GM10248 (cell line): ENCODE measurements around the gene SCUBE1.
A peak's percentile ranks its signal among the peaks of the same experiment; 100 is the strongest.

Source experiments
- CTCF ChIA-PET: fragments of 300-600 bp; sonication (Branson Sonifier 250); formaldehyde crosslinking; extraction: SDS; loops from one replicate; lab custom pipeline; 2021; ENCODE audit warnings: antibody characterized with exemption; lab: Yijun Ruan, JAX
- POLR2A ChIA-PET: fragments of 350-650 bp; sonication (Branson Sonifier 250); formaldehyde crosslinking; extraction: SDS; loops from one replicate; lab custom pipeline; 2020; ENCODE audit warnings: antibody characterized with exemption; lab: Yijun Ruan, JAX
- DNase-seq: peaks from one replicate; pipeline ENCODE4 v3.0.0; 2012; ENCODE audit errors: extremely low spot score
- TF ChIP-seq, protein P1 (sequence below): IDR thresholded peaks from 2 replicates; pipeline ENCODE4 v1.5.1; 2012; ENCODE audit warnings: mild to moderate bottlenecking, low read depth; ENCODE audit errors: extremely low read depth, missing control alignments, control extremely low read depth

The SCUBE1 gene

DNA sequence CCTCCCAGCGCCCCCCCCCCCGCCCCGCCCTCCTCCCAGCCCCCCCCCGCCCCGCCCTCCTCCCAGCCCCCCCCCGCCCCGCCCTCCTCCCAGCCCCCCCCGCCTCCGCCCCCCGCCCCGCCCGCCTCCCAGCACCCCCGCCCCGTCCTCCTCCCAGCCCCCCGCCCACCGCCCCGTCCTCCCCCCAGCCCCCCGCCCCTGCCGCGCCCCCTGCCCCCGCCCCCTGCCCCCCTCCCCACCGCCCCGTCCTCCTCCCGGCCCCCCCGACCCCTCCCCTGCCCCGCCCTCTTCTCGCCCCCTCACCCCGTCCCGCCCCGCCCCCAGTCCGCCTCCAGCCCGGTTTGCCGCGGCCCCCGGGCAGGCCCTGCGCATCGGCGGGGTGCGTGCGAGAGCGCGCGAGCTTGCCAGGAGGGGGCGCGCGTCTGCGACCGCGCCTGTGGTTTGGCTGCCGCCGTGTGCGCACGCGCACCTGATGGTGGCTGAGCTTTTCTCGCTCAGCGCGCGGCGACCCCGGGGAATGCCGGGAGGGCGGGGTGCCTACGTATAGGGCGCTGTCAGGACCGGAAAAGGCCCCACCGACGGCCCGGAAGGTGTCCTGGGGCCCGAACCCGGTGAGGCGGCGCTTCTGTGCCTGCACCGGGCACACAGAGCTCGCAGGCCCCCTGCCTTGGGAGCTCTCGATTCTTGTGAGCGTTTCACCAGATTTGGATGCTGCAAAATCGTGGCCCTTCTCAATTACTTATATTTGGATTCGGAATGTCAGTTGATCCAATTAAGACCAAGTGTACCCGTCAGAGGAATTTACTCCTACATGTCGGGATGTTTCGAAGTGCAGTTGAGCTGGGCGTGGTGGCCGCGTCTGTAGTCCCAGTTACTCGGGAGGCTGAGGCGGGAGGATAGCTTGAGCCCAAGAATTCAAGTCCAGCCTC is 155.7 kb downstream of the SCUBE1 start:
- ChIA-PET CTCF (interaction anchor here (0.7 to 1.3 kb wide), 10 partner anchors 8 to 201 kb away, joined by 3 to 5 read pairs (median 3); no protein-coding TSS in a partner anchor), POLR2A (no interaction called here)
- TF ChIP-seq, protein P1, sequence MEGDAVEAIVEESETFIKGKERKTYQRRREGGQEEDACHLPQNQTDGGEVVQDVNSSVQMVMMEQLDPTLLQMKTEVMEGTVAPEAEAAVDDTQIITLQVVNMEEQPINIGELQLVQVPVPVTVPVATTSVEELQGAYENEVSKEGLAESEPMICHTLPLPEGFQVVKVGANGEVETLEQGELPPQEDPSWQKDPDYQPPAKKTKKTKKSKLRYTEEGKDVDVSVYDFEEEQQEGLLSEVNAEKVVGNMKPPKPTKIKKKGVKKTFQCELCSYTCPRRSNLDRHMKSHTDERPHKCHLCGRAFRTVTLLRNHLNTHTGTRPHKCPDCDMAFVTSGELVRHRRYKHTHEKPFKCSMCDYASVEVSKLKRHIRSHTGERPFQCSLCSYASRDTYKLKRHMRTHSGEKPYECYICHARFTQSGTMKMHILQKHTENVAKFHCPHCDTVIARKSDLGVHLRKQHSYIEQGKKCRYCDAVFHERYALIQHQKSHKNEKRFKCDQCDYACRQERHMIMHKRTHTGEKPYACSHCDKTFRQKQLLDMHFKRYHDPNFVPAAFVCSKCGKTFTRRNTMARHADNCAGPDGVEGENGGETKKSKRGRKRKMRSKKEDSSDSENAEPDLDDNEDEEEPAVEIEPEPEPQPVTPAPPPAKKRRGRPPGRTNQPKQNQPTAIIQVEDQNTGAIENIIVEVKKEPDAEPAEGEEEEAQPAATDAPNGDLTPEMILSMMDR: peak; percentile 72
- peak; percentile 98 for DNase-seq

DNA sequence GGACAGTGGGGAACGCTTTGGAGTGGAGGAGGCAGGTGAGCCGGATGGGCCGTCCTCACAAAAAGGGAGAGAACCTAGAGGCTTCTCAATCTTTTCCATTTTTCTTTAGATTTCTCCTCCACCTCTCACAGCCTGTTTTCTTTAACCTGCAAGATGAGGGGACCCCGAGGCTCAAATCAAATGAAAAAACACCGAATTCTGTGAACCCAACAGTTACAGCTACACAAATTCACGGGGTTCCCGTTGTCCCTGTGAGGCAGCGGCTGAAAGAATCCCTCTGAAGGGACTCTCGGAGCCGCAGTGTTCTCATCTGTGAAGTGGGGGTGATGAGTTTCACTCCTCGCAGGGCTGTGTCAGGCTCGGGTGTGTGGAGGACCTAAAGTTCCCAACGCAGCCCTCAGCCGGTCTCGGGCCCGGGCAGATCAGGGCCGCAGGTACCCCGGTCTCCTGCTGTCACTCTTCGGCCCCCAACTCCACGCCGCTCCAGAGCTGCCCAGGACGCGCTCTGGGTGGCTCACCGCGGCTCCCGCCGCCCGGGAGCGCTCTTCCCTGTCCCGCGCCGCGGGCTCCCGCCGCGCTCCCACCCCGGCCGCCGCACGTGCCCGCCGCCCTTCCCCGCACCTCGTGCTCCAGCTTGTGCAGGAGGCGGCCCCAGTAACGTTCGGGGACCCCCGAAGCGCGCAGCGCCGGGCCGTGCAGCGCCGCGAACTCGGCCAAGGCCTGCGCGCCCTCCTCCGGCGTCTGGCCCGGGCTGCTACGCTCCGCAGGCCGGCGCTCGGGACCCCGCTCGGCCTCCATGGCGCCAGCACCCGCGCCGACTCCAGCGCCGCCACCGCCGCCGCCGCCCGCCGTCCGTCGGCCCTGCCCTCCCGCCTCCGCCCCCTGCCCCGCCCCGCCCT is 156.7 kb downstream of the SCUBE1 start, which contains the start of gene TTLL12:
TTLL12 (minus strand) TSS at position 863 of the 899 bp plus-strand sequence; CDS start at position 798, 65 bp downstream.
- ChIA-PET CTCF (interaction anchor here (0.7 to 1.2 kb wide), 7 partner anchors 9 to 75 kb away, joined by 3 to 5 read pairs (median 3); no protein-coding TSS in a partner anchor), POLR2A (no interaction called here)
- TF ChIP-seq, protein P1: peak; percentile 3
- peak; percentile 90 for DNase-seq

DNA sequence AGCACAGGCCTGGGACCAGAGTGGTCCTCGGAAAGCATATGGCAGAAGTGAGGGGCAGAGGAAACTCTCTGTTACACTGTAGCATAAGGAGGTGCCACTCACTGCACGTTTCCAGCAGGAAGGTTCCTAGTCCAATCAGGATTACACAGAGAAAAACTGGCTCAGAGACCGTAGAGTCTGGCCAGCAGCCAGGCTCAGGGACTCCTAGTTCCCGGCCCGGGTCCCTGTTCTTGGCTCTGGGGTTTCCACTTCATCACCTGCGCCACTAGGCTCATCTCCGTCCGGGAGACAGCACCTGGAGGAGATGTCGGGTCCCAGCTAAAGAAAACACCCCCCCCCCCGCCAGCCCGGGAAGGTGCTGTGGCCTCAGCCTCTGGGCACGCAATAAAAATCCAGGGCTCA is 157.3 kb downstream of the SCUBE1 start:
- no peak for DNase-seq
- ChIA-PET CTCF (interaction anchor here (1.0 to 1.1 kb wide), 2 partner anchors 33 to 74 kb away, joined by 3 read pairs; no protein-coding TSS in a partner anchor), POLR2A (no interaction called here)
- TF ChIP-seq, protein P1: no peak

DNA sequence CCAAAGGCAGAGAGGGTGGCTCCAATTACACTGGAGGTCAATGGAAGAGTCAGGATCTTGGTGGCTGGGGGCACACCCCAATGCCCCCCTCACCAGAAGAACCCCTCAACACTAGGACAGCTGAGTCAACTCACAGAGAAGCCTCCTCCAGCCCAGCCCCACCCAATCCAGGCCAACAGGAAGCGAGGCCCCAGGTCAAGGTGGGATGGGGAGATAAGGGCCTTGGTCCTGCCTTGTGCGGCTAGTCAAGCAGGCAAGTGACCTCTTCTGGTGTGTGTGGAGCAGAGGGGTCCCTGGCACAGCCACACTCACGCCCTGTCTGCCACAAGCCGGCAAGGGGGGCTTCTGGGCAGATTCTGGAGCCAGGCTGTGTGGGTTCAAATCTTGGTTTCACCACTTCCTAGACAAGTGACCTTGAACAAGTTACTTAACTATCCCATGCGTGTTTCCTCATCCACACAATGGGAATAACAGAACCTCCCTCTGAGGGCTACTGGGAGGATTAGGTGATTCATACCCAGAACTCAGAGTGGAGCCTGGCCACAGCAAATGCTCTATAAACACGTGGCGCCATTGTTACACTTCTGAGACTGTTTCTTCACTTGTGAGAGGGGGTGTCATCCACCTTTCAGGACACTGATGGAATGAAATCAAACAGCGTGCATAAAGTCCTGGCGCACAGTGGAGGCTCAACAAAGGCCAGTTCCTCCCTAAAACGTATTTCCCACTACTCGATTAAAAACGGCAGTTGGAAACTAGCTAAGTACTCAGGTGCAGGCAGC is 159.5 kb downstream of the SCUBE1 start:
- DNase-seq: no peak
- POLR2A ChIA-PET: interaction anchor here (1.1 kb wide), 1 partner anchor 35 kb away, joined by 3 read pairs; no protein-coding TSS in a partner anchor
- CTCF ChIA-PET: no interaction called here
- TF ChIP-seq, protein P1: no peak

DNA sequence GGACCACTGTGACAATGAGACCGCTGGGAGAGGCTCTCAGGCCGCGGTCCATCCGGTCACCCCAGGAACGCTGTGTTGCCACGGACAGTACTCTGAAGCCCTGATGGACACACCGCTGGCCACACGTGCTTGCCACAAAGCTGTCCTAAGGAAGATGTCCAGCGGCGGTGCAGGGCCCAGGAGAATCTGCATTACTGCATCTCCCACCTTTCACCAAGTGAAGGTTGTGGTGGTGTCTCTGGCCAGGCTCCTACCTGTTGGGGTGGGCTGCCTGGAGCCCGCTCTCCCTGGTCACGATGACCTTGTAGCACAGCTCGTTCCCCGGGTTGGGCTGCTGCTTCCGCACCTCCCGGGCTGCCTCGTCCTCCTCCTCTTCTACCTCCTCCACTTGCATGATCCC is 160.4 kb downstream of the SCUBE1 start:
- DNase-seq: no peak
- TF ChIP-seq, protein P1: no peak
- ChIA-PET POLR2A (no interaction called here), CTCF (no interaction called here)
